Esophagus mucosa (tissue), 1 donor: ENCODE measurements around the gene PIGM. TPM values are rescaled to one million over a fixed set of nuclear protein-coding genes. Genes with fewer than 3 reads are reported as not detected.
"Not testable (repeated sequence)": the region's sequence is repeated elsewhere in the genome, so short reads cannot be mapped to it uniquely, and the experiment has no call there.

Experiments used
- ATAC-seq: fragments of 200-7000 bp; cut with Tn5 transposase; one replicate; pipeline ENCODE4 v1.9.1; 2020
- total RNA-seq: library from RNA; stranded (reverse); gene quantifications from one replicate; pipeline ENCODE4 v1.2.4, GENCODE V29; 2023
- donor health status: DM: yes; HTN: yes; CAD: no.

PIGM gene
- total RNA-seq, 1 donor from 2014 or later, result 3.3 TPM

GRCh38 chr1:160058087-160058486 lies 26.3 kb upstream of the PIGM start:
- no peak for ATAC-seq

GRCh38 chr1:160056648-160057169 lies 24.9 kb upstream of the PIGM start:
- ATAC-seq, result no peak

GRCh38 chr1:160053548-160054365 lies 22.0 kb upstream of the PIGM start:
- no peak for ATAC-seq

GRCh38 chr1:160052936-160053335 lies 21.1 kb upstream of the PIGM start:
- no peak for ATAC-seq

- no peak for ATAC-seq
Measured at GRCh38 chr1:160050619-160051018, 18.8 kb upstream of the PIGM start.

- not testable (repeated sequence) for ATAC-seq
Measured at GRCh38 chr1:160050182-160050581, 18.4 kb upstream of the PIGM start.

- ATAC-seq, result no peak
Measured at GRCh38 chr1:160049101-160049500, 17.3 kb upstream of the PIGM start.

- no peak for ATAC-seq
Measured at GRCh38 chr1:160048335-160048734, 16.5 kb upstream of the PIGM start.

- ATAC-seq, result no peak
Measured at GRCh38 chr1:160047111-160047991, 15.6 kb upstream of the PIGM start.

GRCh38 chr1:160046494-160047110 lies 14.8 kb upstream of the PIGM start:
- ATAC-seq, result peak; percentile 69

- ATAC-seq, result no peak
Measured at GRCh38 chr1:160045653-160046052, 13.9 kb upstream of the PIGM start.

- ATAC-seq, result no peak
Measured at GRCh38 chr1:160043543-160043942, 11.8 kb upstream of the PIGM start.

- no peak for ATAC-seq
Measured at GRCh38 chr1:160040476-160040875, 8.7 kb upstream of the PIGM start.

GRCh38 chr1:160032165-160032820 lies 503 bp upstream of the PIGM start:
- ATAC-seq, result peak; percentile 37

- peak; percentile 28 for ATAC-seq
Measured at GRCh38 chr1:160030657-160031364, 979 bp downstream of the PIGM start.

GRCh38 chr1:160028426-160028825 lies 3.4 kb downstream of the PIGM start:
- no peak for ATAC-seq

GRCh38 chr1:160025314-160025713 lies 6.5 kb downstream of the PIGM start:
- no peak for ATAC-seq

- no peak for ATAC-seq
Measured at GRCh38 chr1:160024195-160024905, 7.4 kb downstream of the PIGM start.

GRCh38 chr1:160022330-160023310 lies 9.2 kb downstream of the PIGM start:
- peak; percentile 59 for ATAC-seq
